NT2/D1 (cell line): ENCODE data around the gene DAAM1.

Experiments used
- YY1 ChIP-seq: IDR thresholded peaks from 2 replicates; pipeline ENCODE4 v1.6.1; 2011; ENCODE audit not compliant: insufficient read length, insufficient read depth
- ZNF274 ChIP-seq: IDR thresholded peaks from 2 replicates; pipeline ENCODE4 v1.6.1; 2011; ENCODE audit warnings: mild to moderate bottlenecking, low read depth, low read length

GRCh38 chr14:59247801-59248584 lies 59.5 kb downstream of the DAAM1 start:
- no peak for TF ChIP-seq ZNF274
- no peak for TF ChIP-seq YY1
